DND-41 (cell line): ENCODE results near the gene MATN1.

Source experiments
- CTCF ChIP-seq: IDR thresholded peaks from 2 replicates; pipeline ENCODE4 v1.5.1; 2012; ENCODE audit warnings: borderline replicate concordance, low read length, moderate library complexity, mild to moderate bottlenecking; ENCODE audit not compliant: poor library complexity, severe bottlenecking; ENCODE audit errors: extremely low read depth
- EZH2 ChIP-seq: IDR thresholded peaks from 3 replicates; pipeline ENCODE4 v1.6.1; 2012; ENCODE audit warnings: borderline replicate concordance, low read depth, mild to moderate bottlenecking, moderate library complexity, low read length, inconsistent platforms; ENCODE audit not compliant: severe bottlenecking

DNA sequence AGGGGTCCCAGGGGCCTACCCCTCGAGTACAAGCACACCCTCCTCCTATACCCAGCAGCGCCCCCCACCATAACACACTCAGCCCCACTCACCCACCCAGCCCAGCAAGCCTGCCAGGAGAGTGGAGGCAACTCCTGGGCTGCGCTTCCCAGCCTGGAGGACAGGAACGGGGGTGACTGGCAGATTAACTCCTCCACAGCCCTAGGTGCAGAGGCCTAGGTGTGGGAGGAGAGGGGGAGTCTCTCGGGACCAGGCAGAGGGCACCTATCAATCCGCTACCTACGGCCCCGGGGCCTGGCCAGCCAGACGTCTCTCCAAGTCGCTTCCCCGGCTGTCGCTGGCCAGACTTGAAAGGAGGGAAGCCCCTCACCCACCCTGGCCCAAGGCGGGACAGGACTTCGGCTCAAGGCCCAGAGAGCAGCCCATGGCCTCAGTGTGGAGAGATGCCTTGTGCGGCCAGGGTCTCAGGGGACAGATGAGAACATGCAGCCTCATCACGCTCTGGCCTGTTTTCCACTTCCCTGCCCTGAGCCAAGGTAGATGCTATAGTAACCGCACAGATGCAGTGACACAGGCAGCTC lies 24.9 kb downstream of the MATN1 start:
- TF ChIP-seq CTCF, result no peak
- TF ChIP-seq EZH2, result no peak
